PC-9 (cell line): ENCODE measurements around the gene CCNY. TPM values are rescaled to one million over a fixed set of nuclear protein-coding genes. Genes with fewer than 3 reads are reported as not detected.

ENCODE experiments used
- BruUV-seq: library from RNA; stranded (reverse); fragments of 400-500 nt; replicated peaks from 2 replicates; lab custom pipeline; 2021; lab: Mats Ljungman, UMichigan
- CTCF ChIA-PET: fragments of 300-600 bp; sonication (Branson Sonifier 250); formaldehyde crosslinking; loops from one replicate; lab custom pipeline; 2022; ENCODE audit warnings: antibody characterized with exemption; lab: Charles Lee
- POLR2A ChIA-PET: fragments of 300-600 bp; sonication (Branson Sonifier 250); formaldehyde crosslinking; loops from one replicate; lab custom pipeline; 2022; ENCODE audit warnings: antibody characterized with exemption; ENCODE audit not compliant: unreplicated experiment; lab: Charles Lee
- DNase-seq, 2 experiments: peaks; one replicate each; pipeline versions ENCODE4 v3.0.0 to v3.0.0-alpha.2; 2015 to 2022; ENCODE audit warnings: mixed read lengths in 1 of 2
- H2AFZ ChIP-seq: fragments of 200-600 bp; sonication (generic); 2 replicates; pipeline ENCODE4 v1.8.1; 2017; ENCODE audit warnings: antibody characterized with exemption
- H3F3A ChIP-seq: fragments of 200-600 bp; sonication (generic); 2 replicates; pipeline ENCODE4 v1.8.1; 2017; ENCODE audit warnings: antibody characterized with exemption, mild to moderate bottlenecking, low read depth; ENCODE audit not compliant: insufficient read depth
- H3K27ac ChIP-seq: fragments of 200-600 bp; sonication (generic); 2 replicates; pipeline ENCODE4 v1.6.1; 2016; ENCODE audit warnings: mixed run types
- H3K27me3 ChIP-seq: fragments of 200-600 bp; sonication (generic); 2 replicates; pipeline ENCODE4 v1.6.1; 2016; ENCODE audit warnings: low read depth, mixed run types; ENCODE audit not compliant: insufficient read depth
- H3K36me3 ChIP-seq: fragments of 200-600 bp; sonication (generic); 2 replicates; pipeline ENCODE4 v1.6.1; 2016; ENCODE audit warnings: low read depth, mixed run types
- H3K4me1 ChIP-seq: fragments of 200-600 bp; sonication (generic); replicated peaks from 2 replicates; pipeline ENCODE4 v1.6.1; 2016; ENCODE audit warnings: mixed run types; ENCODE audit not compliant: insufficient read depth
- H3K4me2 ChIP-seq: fragments of 200-600 bp; sonication (generic); 2 replicates; pipeline ENCODE4 v1.6.1; 2017; ENCODE audit warnings: mixed run types
- H3K4me3 ChIP-seq: fragments of 200-600 bp; sonication (generic); 2 replicates; pipeline ENCODE4 v1.6.1; 2016; ENCODE audit warnings: mixed run types
- H3K79me2 ChIP-seq: fragments of 200-600 bp; sonication (generic); 2 replicates; pipeline ENCODE4 v1.6.1; 2017; ENCODE audit warnings: low read depth, mixed run types
- H3K9me2 ChIP-seq: fragments of 200-600 bp; sonication (generic); 2 replicates; pipeline ENCODE4 v1.8.1; 2017; ENCODE audit warnings: mild to moderate bottlenecking; ENCODE audit not compliant: insufficient read depth
- H3K9me3 ChIP-seq: fragments of 200-600 bp; sonication (generic); 2 replicates; pipeline ENCODE4 v1.8.1; 2016; ENCODE audit warnings: low read depth; ENCODE audit not compliant: insufficient read depth
- H4K20me1 ChIP-seq: fragments of 200-600 bp; sonication (generic); 2 replicates; pipeline ENCODE4 v1.8.1; 2017; ENCODE audit not compliant: insufficient read depth
- CTCF ChIP-seq: fragments of 200-600 bp; sonication (generic); conservative IDR thresholded peaks from 2 replicates; pipeline ENCODE4 v1.6.1; 2017; ENCODE audit warnings: mixed run types, antibody characterized with exemption, mild to moderate bottlenecking, moderate library complexity
- EZH2 ChIP-seq: fragments of 200-600 bp; sonication (generic); IDR thresholded peaks from 2 replicates; pipeline ENCODE4 v1.8.0; 2017; ENCODE audit warnings: antibody characterized with exemption, low read depth
- intact Hi-C: fragments of 100-400 bp; cut with micrococcal nuclease; formaldehyde crosslinking; loops from one replicate; pipeline ENCODE4 v1.10.0; 2022; ENCODE audit not compliant: unreplicated experiment
- total RNA-seq: library from RNA; stranded (reverse); gene quantifications from 2 replicates; pipeline ENCODE4 v1.2.3, GENCODE V29; 2021

The CCNY gene
- total RNA-seq, 1 experiment from 2014 or later, result 69.5 TPM

- POLR2A ChIA-PET, result interaction anchor here (0.5 to 0.6 kb wide), 3 partner anchors 10 to 35 kb away, joined by 5 read pairs; no protein-coding TSS in a partner anchor
- DNase-seq, result peak; percentile 42 to 75
- H4K20me1 ChIP-seq, result no peaks in the 10 kb centered on the region; the same call in 1 of the 2 replicates
Observed at GRCh38 chr10:35412900-35413491, 76.7 kb downstream of the CCNY start.

GRCh38 chr10:35413985-35414861 lies 77.9 kb downstream of the CCNY start:
- no peak overlapping the region for H3K4me3 ChIP-seq
- H3K4me1 ChIP-seq, result peaks cover 26% of the 10 kb centered on the region
- H3F3A ChIP-seq, result 0 out of 2 replicates have a peak, but pooled peaks cover 2% of the 10 kb centered on the region
- peak overlapping the region; percentile 55; the same call in 1 of the 2 replicates for H3K27ac ChIP-seq
- no peaks in the 10 kb centered on the region for H3K27me3 ChIP-seq
- ChIA-PET POLR2A (no interaction called here), CTCF (interaction anchor here (1.4 kb wide), 1 partner anchor 132 kb away, joined by 4 read pairs; no protein-coding TSS in a partner anchor)
- no peak for TF ChIP-seq EZH2
- TF ChIP-seq CTCF, result no peak
- no peaks in the 10 kb centered on the region for H3K9me2 ChIP-seq
- no peaks in the 10 kb centered on the region for H3K9me3 ChIP-seq
- BruUV-seq, result no TSS peak
- H2AFZ ChIP-seq, result no peak overlapping the region
- no peak overlapping the region for H3K4me2 ChIP-seq
- intact Hi-C loops, result loop anchor here (1.0 to 5.0 kb wide), 4 partner anchors 33 to 149 kb away; no protein-coding TSS in a partner anchor
- no peak for DNase-seq
- H4K20me1 ChIP-seq, result no peaks in the 10 kb centered on the region; the same call in 1 of the 2 replicates
- peaks cover 48% of the 10 kb centered on the region for H3K79me2 ChIP-seq
- no peaks in the 10 kb centered on the region for H3K36me3 ChIP-seq

More at GRCh38 chr10:35412900-35413491, 76.7 kb downstream of the CCNY start:
- no peaks in the 10 kb centered on the region for H3K27me3 ChIP-seq
- H3K27ac ChIP-seq, result peak overlapping the region; percentile 55
- CTCF ChIA-PET, result interaction anchor here (0.6 to 1.4 kb wide), 2 partner anchors 134 to 292 kb away, joined by 3 to 4 read pairs; no protein-coding TSS in a partner anchor
- intact Hi-C loops, result loop anchor here (1.0 to 5.0 kb wide), 4 partner anchors 34 to 150 kb away; no protein-coding TSS in a partner anchor
- H3K4me2 ChIP-seq, result peak overlapping the region; percentile 44
- no peaks in the 10 kb centered on the region for H3K9me3 ChIP-seq
- H2AFZ ChIP-seq, result no peak overlapping the region
- H3K36me3 ChIP-seq, result no peaks in the 10 kb centered on the region
- H3K79me2 ChIP-seq, result peaks cover 44% of the 10 kb centered on the region
- BruUV-seq, result no TSS peak
- H3F3A ChIP-seq, result 0 out of 2 replicates have a peak, but pooled peaks cover 3% of the 10 kb centered on the region
- peaks cover 26% of the 10 kb centered on the region for H3K4me1 ChIP-seq
- no peaks in the 10 kb centered on the region for H3K9me2 ChIP-seq
- TF ChIP-seq EZH2, result no peak
- TF ChIP-seq CTCF, result no peak
- no peak overlapping the region for H3K4me3 ChIP-seq

- Histone ChIP-seq H3K9me3 (no peaks in the 10 kb centered on the region), H3K4me1 (peaks cover 38% of the 10 kb centered on the region), H2AFZ (no peak overlapping the region), H3K36me3 (no peaks in the 10 kb centered on the region), H4K20me1 (no peaks in the 10 kb centered on the region; the same call in 1 of the 2 replicates), H3K79me2 (peaks cover 59% of the 10 kb centered on the region), H3K4me3 (no peak overlapping the region), H3K4me2 (no peak overlapping the region), H3F3A (no peaks in the 10 kb centered on the region), H3K9me2 (no peaks in the 10 kb centered on the region), H3K27me3 (no peaks in the 10 kb centered on the region), H3K27ac (no peak overlapping the region)
- intact Hi-C loops, result no loop called here
- DNase-seq, result no peak
- TF ChIP-seq EZH2, result no peak
- TF ChIP-seq CTCF, result no peak
- BruUV-seq, result no TSS peak
- CTCF ChIA-PET, result no interaction called here
- POLR2A ChIA-PET, result no interaction called here
Observed at GRCh38 chr10:35415505-35415904, 79.2 kb downstream of the CCNY start.
